Measurements from ENCODE around the gene RHOBTB3. TPM values are rescaled to one million over a fixed set of nuclear protein-coding genes. Genes with fewer than 3 reads are reported as not detected.

The RHOBTB3 gene
- total RNA-seq, 2 donors from 2014 or later = 87.3 to 134 TPM

- Histone ChIP-seq H3K27ac (no peak overlapping the region), H3K36me3 (no peaks in the 10 kb centered on the region), H3K9me3 (no peaks in the 10 kb centered on the region), H3K4me1 (replicated peaks) (no peaks in the 10 kb centered on the region), H3K27me3 (replicated peaks; ENCODE audit: insufficient read depth) (no peaks in the 10 kb centered on the region), H3K4me3 (no peak overlapping the region)
- no peak for DNase-seq (ENCODE audit: low spot score)
- TF ChIP-seq POLR2A (IDR thresholded peaks at IDR 0.05) (no peak), CTCF (IDR thresholded peaks at IDR 0.05) (no peak), POLR2AphosphoS5 (IDR thresholded peaks at IDR 0.05) (no peak)
- WGBS = 96% methylated on average over 3 of the region's 3 CpGs
- intact Hi-C loops (cut with DNase I) = loop anchor here (10.0 kb wide), 2 partner anchors 178 to 548 kb away; partner anchors contain the start of gene ELL2
Measured at GRCh38 chr5:95786821-95787418, 55.8 kb downstream of the RHOBTB3 start.

- H3K9me3 ChIP-seq = no peaks in the 10 kb centered on the region
- no peaks in the 10 kb centered on the region for H3K27me3 ChIP-seq (replicated peaks; ENCODE audit: insufficient read depth)
- no peaks in the 10 kb centered on the region for H3K36me3 ChIP-seq
- WGBS = 69% methylated on average over 8 of the region's 8 CpGs
- no peak for DNase-seq (ENCODE audit: low spot score)
- no peak overlapping the region for H3K4me3 ChIP-seq
- H3K4me1 ChIP-seq (replicated peaks) = no peaks in the 10 kb centered on the region
- intact Hi-C loops (cut with DNase I) = loop anchor here (10.0 kb wide), 2 partner anchors 176 to 546 kb away; partner anchors contain the start of gene ELL2
- TF ChIP-seq CTCF (IDR thresholded peaks at IDR 0.05) = no peak
- TF ChIP-seq POLR2AphosphoS5 (IDR thresholded peaks at IDR 0.05) = no peak
- TF ChIP-seq POLR2A (IDR thresholded peaks at IDR 0.05) = no peak
- H3K27ac ChIP-seq = no peak overlapping the region
Measured at GRCh38 chr5:95788493-95788892, 57.4 kb downstream of the RHOBTB3 start.

GRCh38 chr5:95791751-95792150, 60.6 kb downstream of the RHOBTB3 start:
- Histone ChIP-seq H3K9me3 (no peaks in the 10 kb centered on the region), H3K36me3 (no peaks in the 10 kb centered on the region), H3K27me3 (replicated peaks; ENCODE audit: insufficient read depth) (no peaks in the 10 kb centered on the region), H3K27ac (no peak overlapping the region), H3K4me3 (no peak overlapping the region), H3K4me1 (replicated peaks) (no peaks in the 10 kb centered on the region)
- no peak for DNase-seq (ENCODE audit: low spot score)
- TF ChIP-seq POLR2A (IDR thresholded peaks at IDR 0.05) (no peak), CTCF (IDR thresholded peaks at IDR 0.05) (no peak), POLR2AphosphoS5 (IDR thresholded peaks at IDR 0.05) (no peak)
- intact Hi-C loops (cut with DNase I) = no loop called here
- WGBS = 86% methylated on average over 6 of the region's 6 CpGs

- Histone ChIP-seq H3K27ac (no peak overlapping the region), H3K4me1 (replicated peaks) (no peaks in the 10 kb centered on the region), H3K4me3 (no peak overlapping the region), H3K9me3 (no peaks in the 10 kb centered on the region), H3K27me3 (replicated peaks; ENCODE audit: insufficient read depth) (no peaks in the 10 kb centered on the region), H3K36me3 (no peaks in the 10 kb centered on the region)
- WGBS = 50% methylated on average over 3 of the region's 3 CpGs
- TF ChIP-seq POLR2AphosphoS5 (IDR thresholded peaks at IDR 0.05) = no peak
- TF ChIP-seq CTCF (IDR thresholded peaks at IDR 0.05) = no peak
- no peak for TF ChIP-seq POLR2A (IDR thresholded peaks at IDR 0.05)
- intact Hi-C loops (cut with DNase I) = no loop called here
- no peak for DNase-seq (ENCODE audit: low spot score)
Measured at GRCh38 chr5:95794070-95794516, 63.0 kb downstream of the RHOBTB3 start.

- intact Hi-C loops (cut with DNase I) = no loop called here
- H3K4me1 ChIP-seq (replicated peaks) = no peaks in the 10 kb centered on the region
- H3K9me3 ChIP-seq = no peaks in the 10 kb centered on the region
- TF ChIP-seq POLR2AphosphoS5 (IDR thresholded peaks at IDR 0.05) (no peak), POLR2A (IDR thresholded peaks at IDR 0.05) (no peak), CTCF (IDR thresholded peaks at IDR 0.05) (no peak)
- H3K27me3 ChIP-seq (replicated peaks; ENCODE audit: insufficient read depth) = no peaks in the 10 kb centered on the region
- DNase-seq (ENCODE audit: low spot score) = no peak
- no peak overlapping the region for H3K27ac ChIP-seq
- H3K4me3 ChIP-seq = no peak overlapping the region
- H3K36me3 ChIP-seq = no peaks in the 10 kb centered on the region
- 92% methylated on average over 3 of the region's 3 CpGs for WGBS
Measured at GRCh38 chr5:95797301-95797700, 66.2 kb downstream of the RHOBTB3 start.

All from prostate gland (tissue), 2 donors.